Esophagus muscularis mucosa (tissue), 4 donors: Measurements from ENCODE around the gene MPV17L. TPM values are rescaled to one million over a fixed set of nuclear protein-coding genes. Genes with fewer than 3 reads are reported as not detected.
"Not testable (repeated sequence)": the region's sequence is repeated elsewhere in the genome, so short reads cannot be mapped to it uniquely, and the experiment has no call there.

ENCODE experiments used
- DNase-seq: peaks from one replicate; pipeline ENCODE4 v3.0.0-alpha.2; 2017; ENCODE audit errors: extremely low spot score
- H3K27ac ChIP-seq, 4 donors: fragments of 200-600 bp; sonication (generic); replicated peaks in 1 of 4; 1 replicate in 3 of 4; 2 replicates in 1 of 4; pipeline ENCODE4 v1.5.1; 2016 to 2019; ENCODE audit warnings: mild to moderate bottlenecking in 1 of 4
- H3K27me3 ChIP-seq, 4 donors: fragments of 200-600 bp; sonication (generic); one replicate each; pipeline versions ENCODE4 v1.5.1 to v1.6.0; 2016 to 2019
- H3K36me3 ChIP-seq, 4 donors: fragments of 200-600 bp; sonication (generic); one replicate each; pipeline ENCODE4 v1.5.1; 2016 to 2019
- H3K4me1 ChIP-seq, 4 donors: fragments of 200-600 bp; sonication (generic); one replicate each; pipeline ENCODE4 v1.5.1; 2016 to 2019
- H3K4me3 ChIP-seq, 4 donors: fragments of 200-600 bp; sonication (generic); 1 replicate in 2 of 4; 2 replicates in 2 of 4; pipeline ENCODE4 v1.5.1; 2016 to 2019; ENCODE audit warnings: mild to moderate bottlenecking in 4 of 4, moderate library complexity in 1 of 4
- H3K9me3 ChIP-seq, 4 donors: fragments of 200-600 bp; sonication (generic); 1 replicate in 3 of 4; 2 replicates in 1 of 4; pipeline ENCODE4 v1.5.1; 2016 to 2019
- EP300 ChIP-seq: sonication (generic); formaldehyde crosslinking; IDR thresholded peaks from one replicate; pipeline ENCODE4 v1.6.1; 2017; ENCODE audit warnings: antibody characterized with exemption
- POLR2A ChIP-seq: fragments of 450-650 bp; IDR thresholded peaks from one replicate; pipeline ENCODE4 v1.6.1; 2017; ENCODE audit warnings: antibody characterized with exemption, moderate library complexity, mild to moderate bottlenecking, low read depth
- POLR2AphosphoS5 ChIP-seq, 2 donors: sonication (generic); formaldehyde crosslinking; IDR thresholded peaks; one replicate each; pipeline ENCODE4 v1.6.1; 2017; ENCODE audit warnings: antibody characterized with exemption in 2 of 2
- WGBS: methylation state at CpG from one replicate; pipeline ENCODE4 v1.1.5; 2018; 5-methylcytosine and 5-hydroxymethylcytosine counted together
- intact Hi-C: fragments of 100-400 bp; cut with DNase I; formaldehyde crosslinking; loops from one replicate; pipeline ENCODE4 v1.15.1; 2023
- total RNA-seq, 4 donors: library from RNA; depleted of rRNA; stranded (reverse); fragments of >200 nt; gene quantifications; one replicate each; pipeline versions ENCODE4 v1.1.0 to v1.2.1, GENCODE V29; 2016
- TF ChIP-seq, protein P1 (sequence below), 3 experiments: fragments of 200-600 bp in 2 of 3; fragments of 450-650 bp in 1 of 3; sonication (generic) in 2 of 3; IDR thresholded peaks; one replicate each; pipeline ENCODE4 v1.5.1; 2017 to 2019; ENCODE audit warnings: antibody characterized with exemption in 3 of 3, mild to moderate bottlenecking in 2 of 3, moderate library complexity in 1 of 3

Gene MPV17L
- total RNA-seq, 4 donors from 2014 or later, result 6.6 to 9.5 (median 9.3) TPM

DNA sequence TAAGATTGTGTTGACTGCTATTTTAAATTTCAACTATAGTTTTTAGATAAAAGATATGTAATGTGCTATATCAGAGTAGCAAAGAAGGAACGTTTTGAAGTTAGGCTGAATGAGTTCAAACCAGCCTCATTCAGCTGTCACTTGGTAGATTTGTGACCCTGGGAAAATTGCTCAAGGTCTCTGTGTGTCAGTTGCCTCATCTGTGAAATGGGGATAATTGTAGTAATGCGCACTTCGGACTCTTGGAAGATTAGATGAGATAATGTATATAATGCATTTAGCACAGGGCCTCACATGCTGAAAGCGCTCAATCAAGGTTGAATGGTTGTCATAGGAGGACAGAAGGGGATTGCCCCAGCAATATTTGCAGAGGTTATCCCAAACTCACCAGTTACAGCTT, 43.5 kb downstream of the MPV17L start:
- TF ChIP-seq POLR2AphosphoS5 (IDR thresholded peaks at IDR 0.05), result no peak
- Histone ChIP-seq H3K27me3 (no peaks in the 10 kb centered on the region), H3K4me3 (no peak overlapping the region), H3K27ac (peak overlapping the region in 1 of 4 donors; percentile 67), H3K4me1 (peaks cover 2 to 45% (median 38%) of the 10 kb centered on the region in 4 donors), H3K36me3 (no peaks in the 10 kb centered on the region), H3K9me3 (no peaks in the 10 kb centered on the region)
- WGBS, result 88% methylated on average over 4 of the region's 4 CpGs
- no peak for DNase-seq
- intact Hi-C loops, result no loop called here

GRCh38 chr16:15439521-15439920, 44.0 kb downstream of the MPV17L start:
- TF ChIP-seq POLR2AphosphoS5 (IDR thresholded peaks at IDR 0.05), result no peak
- TF ChIP-seq, protein P1, sequence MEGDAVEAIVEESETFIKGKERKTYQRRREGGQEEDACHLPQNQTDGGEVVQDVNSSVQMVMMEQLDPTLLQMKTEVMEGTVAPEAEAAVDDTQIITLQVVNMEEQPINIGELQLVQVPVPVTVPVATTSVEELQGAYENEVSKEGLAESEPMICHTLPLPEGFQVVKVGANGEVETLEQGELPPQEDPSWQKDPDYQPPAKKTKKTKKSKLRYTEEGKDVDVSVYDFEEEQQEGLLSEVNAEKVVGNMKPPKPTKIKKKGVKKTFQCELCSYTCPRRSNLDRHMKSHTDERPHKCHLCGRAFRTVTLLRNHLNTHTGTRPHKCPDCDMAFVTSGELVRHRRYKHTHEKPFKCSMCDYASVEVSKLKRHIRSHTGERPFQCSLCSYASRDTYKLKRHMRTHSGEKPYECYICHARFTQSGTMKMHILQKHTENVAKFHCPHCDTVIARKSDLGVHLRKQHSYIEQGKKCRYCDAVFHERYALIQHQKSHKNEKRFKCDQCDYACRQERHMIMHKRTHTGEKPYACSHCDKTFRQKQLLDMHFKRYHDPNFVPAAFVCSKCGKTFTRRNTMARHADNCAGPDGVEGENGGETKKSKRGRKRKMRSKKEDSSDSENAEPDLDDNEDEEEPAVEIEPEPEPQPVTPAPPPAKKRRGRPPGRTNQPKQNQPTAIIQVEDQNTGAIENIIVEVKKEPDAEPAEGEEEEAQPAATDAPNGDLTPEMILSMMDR (IDR thresholded peaks at IDR 0.05), result no peak
- no peak for TF ChIP-seq EP300
- TF ChIP-seq POLR2A, result no peak
- peaks cover 2 to 43% (median 37%) of the 10 kb centered on the region in 4 donors for H3K4me1 ChIP-seq
- intact Hi-C loops, result no loop called here
- no peaks in the 10 kb centered on the region for H3K27me3 ChIP-seq
- no peaks in the 10 kb centered on the region for H3K36me3 ChIP-seq
- H3K27ac ChIP-seq, result peak overlapping the region; percentile 7 to 67 (median 22)
- 78% methylated on average over 4 of the region's 4 CpGs for WGBS
- DNase-seq, result no peak
- no peaks in the 10 kb centered on the region for H3K9me3 ChIP-seq
- no peak overlapping the region for H3K4me3 ChIP-seq

DNA sequence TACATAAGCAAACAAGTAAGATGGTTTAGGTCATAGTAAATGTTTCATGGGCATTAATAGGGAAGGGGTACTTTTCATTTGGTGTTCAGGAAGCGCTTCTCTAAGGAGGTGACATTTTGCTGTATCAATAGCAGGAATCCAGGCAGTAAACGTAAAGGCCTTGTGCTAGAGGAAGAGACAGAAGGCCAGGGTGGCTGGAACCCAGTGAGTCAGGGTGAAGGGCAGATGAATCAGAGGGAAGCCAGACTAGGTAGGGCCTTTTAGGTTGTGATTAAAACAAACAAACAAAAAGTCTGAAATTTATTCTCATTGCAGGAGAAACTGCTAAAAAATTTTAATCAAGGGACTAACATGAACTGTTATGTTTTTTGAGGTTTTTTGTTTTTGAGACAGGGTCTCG, 45.3 kb downstream of the MPV17L start:
- Histone ChIP-seq H3K27me3 (no peaks in the 10 kb centered on the region), H3K36me3 (no peaks in the 10 kb centered on the region), H3K4me1 (peaks cover 0 to 32% (median 28%) of the 10 kb centered on the region in 4 donors), H3K27ac (no peak overlapping the region), H3K9me3 (no peaks in the 10 kb centered on the region), H3K4me3 (no peak overlapping the region)
- TF ChIP-seq POLR2AphosphoS5 (IDR thresholded peaks at IDR 0.05), result no peak
- TF ChIP-seq EP300, result no peak
- TF ChIP-seq, protein P1 (IDR thresholded peaks at IDR 0.05), result no peak
- TF ChIP-seq POLR2A, result no peak
- WGBS, result 92% methylated on average over 3 of the region's 3 CpGs
- intact Hi-C loops, result no loop called here
- DNase-seq, result no peak

DNA sequence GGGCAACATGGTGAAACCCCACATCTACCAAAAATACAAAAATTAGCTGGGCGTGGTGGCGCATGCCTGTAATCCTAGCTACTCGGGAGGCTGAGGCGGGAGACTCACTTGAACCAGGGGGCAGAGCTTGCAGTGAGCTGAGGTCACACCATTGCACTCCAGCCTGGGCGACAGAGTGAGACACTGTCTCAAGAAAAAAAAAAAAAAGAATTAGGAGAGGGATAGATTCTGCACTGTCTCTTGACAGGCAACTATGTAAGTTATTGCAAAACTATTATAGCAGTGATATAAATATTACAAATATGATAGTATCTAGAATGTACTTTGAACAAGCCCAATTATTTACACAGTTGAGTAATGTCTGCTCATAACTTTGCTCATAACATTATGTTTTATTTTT, 46.6 kb downstream of the MPV17L start:
- H3K9me3 ChIP-seq, H3K27me3 ChIP-seq, H3K4me3 ChIP-seq, DNase-seq, intact Hi-C loops, H3K36me3 ChIP-seq: not testable (repeated sequence)
- 74% methylated on average over 5 of the region's 5 CpGs for WGBS
- peak overlapping the region in 2 of 4 donors; percentile 2 to 19 for H3K27ac ChIP-seq
- peaks cover 0 to 29% (median 23%) of the 10 kb centered on the region in 4 donors for H3K4me1 ChIP-seq

DNA sequence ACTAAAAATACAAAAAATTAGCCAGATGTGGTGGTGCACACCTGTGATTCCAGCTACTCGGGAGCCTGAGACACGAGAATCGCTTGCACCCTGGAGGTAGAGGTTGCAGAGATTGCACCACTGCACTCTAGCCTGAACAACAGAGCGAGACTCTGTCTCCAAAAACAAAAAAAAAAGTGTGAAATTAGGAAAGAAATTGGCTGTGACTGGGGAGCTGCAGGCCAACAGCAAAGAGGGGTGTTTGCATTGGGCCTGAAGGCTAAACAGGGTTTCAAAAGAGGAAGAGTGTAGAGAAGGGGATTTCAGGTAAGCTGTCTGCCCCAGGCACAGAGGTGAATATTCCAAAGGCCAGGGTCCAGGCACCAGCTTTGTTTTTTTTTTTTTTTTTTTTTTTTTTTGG, 48.2 kb downstream of the MPV17L start:
- TF ChIP-seq POLR2AphosphoS5 (IDR thresholded peaks at IDR 0.05) (no peak), POLR2A (no peak), EP300 (no peak)
- TF ChIP-seq, protein P1 (IDR thresholded peaks at IDR 0.05), result no peak
- 94% methylated on average over 4 of the region's 4 CpGs for WGBS
- H3K9me3 ChIP-seq, result no peaks in the 10 kb centered on the region
- intact Hi-C loops, result no loop called here
- H3K36me3 ChIP-seq, result peaks cover 0 to 12% (median 0%) of the 10 kb centered on the region in 4 donors
- H3K4me3 ChIP-seq, result no peak overlapping the region
- H3K4me1 ChIP-seq, result peaks cover 0 to 29% (median 23%) of the 10 kb centered on the region in 4 donors
- H3K27ac ChIP-seq, result no peak overlapping the region
- no peaks in the 10 kb centered on the region for H3K27me3 ChIP-seq
- no peak for DNase-seq

- no peak overlapping the region for H3K4me3 ChIP-seq
- intact Hi-C loops, result no loop called here
- no peaks in the 10 kb centered on the region for H3K9me3 ChIP-seq
- H3K36me3 ChIP-seq, result peaks cover 0 to 12% (median 0%) of the 10 kb centered on the region in 4 donors
- no peaks in the 10 kb centered on the region for H3K27me3 ChIP-seq
- WGBS, result 96% methylated on average over 3 of the region's 3 CpGs
- no peak overlapping the region for H3K27ac ChIP-seq
- H3K4me1 ChIP-seq, result peaks cover 0 to 28% (median 21%) of the 10 kb centered on the region in 4 donors
- no peak for DNase-seq
- TF ChIP-seq POLR2AphosphoS5 (IDR thresholded peaks at IDR 0.05) (no peak), EP300 (no peak)
Observed at GRCh38 chr16:15444264-15444663, 48.7 kb downstream of the MPV17L start.
